HAP-1 (cell line): ENCODE results near the gene IL1RL2.

Experiments used
- DNase-seq, 2 experiments: peaks; one replicate each; pipeline ENCODE4 v3.0.0-alpha.2; 2016 to 2020; ENCODE audit warnings: low spot score in 2 of 2
- H3K27me3 ChIP-seq: fragments of 250-450 bp; sonication (Bioruptor Pico); 2 replicates; pipeline ENCODE4 v1.5.1; 2020; ENCODE audit warnings: low read depth, mild to moderate bottlenecking, moderate library complexity
- H3K36me3 ChIP-seq: fragments of 250-450 bp; sonication (Bioruptor Pico); replicated peaks from 2 replicates; pipeline ENCODE4 v1.5.1; 2020; ENCODE audit warnings: mild to moderate bottlenecking
- H3K4me1 ChIP-seq: fragments of 250-450 bp; sonication (Bioruptor Pico); 2 replicates; pipeline ENCODE4 v1.5.1; 2020; ENCODE audit warnings: mild to moderate bottlenecking
- H3K4me3 ChIP-seq: fragments of 250-450 bp; sonication (Bioruptor Pico); 2 replicates; pipeline ENCODE4 v1.5.1; 2020; ENCODE audit warnings: mild to moderate bottlenecking, moderate library complexity
- H3K9me3 ChIP-seq: fragments of 250-450 bp; sonication (Bioruptor Pico); 2 replicates; pipeline ENCODE4 v1.5.1; 2020; ENCODE audit warnings: mild to moderate bottlenecking, moderate library complexity
- in situ Hi-C: fragments of 300-500 bp; cut with MboI; formaldehyde crosslinking; loops from 3 replicates; pipeline ENCODE4 v1.14.3; 2020; ENCODE audit warnings: low sequenced_read_pairs, inconsistent platforms, mixed read lengths

IL1RL2 gene

GRCh38 chr2:102149243-102149642 is 37.6 kb upstream of the IL1RL2 start:
- Histone ChIP-seq H3K4me1 (no peaks in the 10 kb centered on the region), H3K4me3 (no peak overlapping the region), H3K27me3 (no peaks in the 10 kb centered on the region), H3K36me3 (no peaks in the 10 kb centered on the region), H3K9me3 (no peaks in the 10 kb centered on the region)
- in situ Hi-C loops, result no loop called here
- no peak for DNase-seq

DNA sequence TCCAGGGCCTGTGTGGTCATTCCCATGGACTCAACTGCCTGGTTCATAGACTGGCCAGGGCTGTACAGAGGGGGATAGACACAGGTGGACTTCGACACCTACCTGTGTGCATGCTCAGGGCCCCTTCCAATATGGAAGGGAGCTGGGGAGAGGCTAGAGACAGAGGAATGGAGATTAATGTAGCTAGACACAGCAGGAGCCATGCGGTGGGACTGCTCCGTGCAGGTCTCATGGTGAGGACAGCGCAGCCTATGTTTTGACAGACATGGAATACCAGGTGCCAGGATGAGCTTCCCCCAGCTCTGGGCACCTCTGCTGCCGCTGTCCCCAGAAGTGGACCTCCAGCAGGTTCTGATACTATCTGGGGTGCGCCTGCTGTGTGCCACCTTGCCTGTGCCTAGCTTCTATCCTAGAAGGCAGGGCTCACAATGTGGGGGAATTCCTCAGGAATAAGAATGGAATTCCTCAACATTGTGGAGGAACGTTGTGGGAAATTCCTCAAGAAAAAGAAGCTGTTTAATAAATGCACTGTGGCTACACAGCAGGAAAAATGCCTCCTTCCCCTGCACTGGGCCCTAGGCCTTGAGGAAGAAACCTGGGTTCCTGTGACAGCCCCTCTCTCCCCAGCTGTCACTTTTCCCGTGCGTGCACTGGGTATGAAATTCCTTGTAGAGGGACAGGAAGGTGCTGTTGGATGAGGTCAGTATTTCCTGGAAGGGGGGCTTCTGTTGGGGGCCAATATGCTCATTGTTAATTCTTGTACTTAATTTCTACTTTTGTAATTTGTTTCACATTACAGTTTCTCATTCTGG is 37.0 kb upstream of the IL1RL2 start:
- DNase-seq, result no peak
- Histone ChIP-seq H3K9me3 (no peaks in the 10 kb centered on the region), H3K36me3 (no peaks in the 10 kb centered on the region), H3K27me3 (no peaks in the 10 kb centered on the region), H3K4me3 (no peak overlapping the region), H3K4me1 (no peaks in the 10 kb centered on the region)
- in situ Hi-C loops, result no loop called here

GRCh38 chr2:102154364-102154763 is 32.5 kb upstream of the IL1RL2 start:
- Histone ChIP-seq H3K4me1 (no peaks in the 10 kb centered on the region), H3K27me3 (no peaks in the 10 kb centered on the region), H3K9me3 (no peaks in the 10 kb centered on the region), H3K36me3 (no peaks in the 10 kb centered on the region), H3K4me3 (no peak overlapping the region)
- in situ Hi-C loops, result no loop called here
- no peak for DNase-seq

DNA sequence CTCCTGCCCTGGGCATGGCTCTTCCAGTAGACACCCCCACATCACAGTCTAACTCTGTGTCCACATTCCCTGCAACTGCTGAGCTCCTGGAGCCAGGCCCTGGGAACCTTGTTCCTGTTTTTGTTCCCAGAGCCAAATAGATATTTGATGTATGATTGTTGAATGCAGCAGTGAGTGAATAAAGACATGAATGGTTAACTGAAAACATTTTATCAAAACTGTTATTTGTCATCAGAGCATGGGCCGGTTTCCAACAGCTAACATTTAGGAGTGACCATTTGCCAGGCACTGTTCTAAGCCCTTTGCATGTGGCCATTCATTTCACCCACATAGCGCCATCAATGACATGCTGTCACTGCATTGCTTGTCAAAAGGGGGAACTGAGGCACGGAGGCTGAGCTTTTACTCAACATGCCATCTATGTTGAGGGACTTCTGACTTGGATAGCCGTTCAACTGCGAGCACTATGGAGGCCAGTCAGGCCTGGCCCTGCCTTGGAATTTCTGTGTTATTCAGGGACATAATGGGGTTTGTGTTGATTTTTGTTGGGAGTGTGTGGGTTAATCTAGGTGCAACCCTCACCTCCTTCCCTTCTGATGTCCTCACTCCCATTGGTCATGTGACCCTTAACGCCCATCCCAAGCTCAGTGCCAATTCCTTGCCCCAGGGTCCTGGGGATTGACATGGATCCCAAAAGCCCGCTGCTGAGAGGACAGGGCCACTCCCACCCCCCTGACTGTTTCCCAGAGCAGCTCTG is 31.7 kb upstream of the IL1RL2 start:
- no peaks in the 10 kb centered on the region for H3K4me1 ChIP-seq

GRCh38 chr2:102155703-102156515 is 30.9 kb upstream of the IL1RL2 start:
- Histone ChIP-seq H3K9me3 (no peaks in the 10 kb centered on the region), H3K27me3 (no peaks in the 10 kb centered on the region), H3K4me1 (no peaks in the 10 kb centered on the region), H3K36me3 (no peaks in the 10 kb centered on the region), H3K4me3 (no peak overlapping the region)
- in situ Hi-C loops, result no loop called here
- no peak for DNase-seq

More for the DNA sequence above, 31.7 kb upstream of the IL1RL2 start:
- no peak overlapping the region for H3K4me3 ChIP-seq
- H3K36me3 ChIP-seq, result no peaks in the 10 kb centered on the region
- DNase-seq, result no peak
- in situ Hi-C loops, result no loop called here
- no peaks in the 10 kb centered on the region for H3K27me3 ChIP-seq
- H3K9me3 ChIP-seq, result no peaks in the 10 kb centered on the region

DNA sequence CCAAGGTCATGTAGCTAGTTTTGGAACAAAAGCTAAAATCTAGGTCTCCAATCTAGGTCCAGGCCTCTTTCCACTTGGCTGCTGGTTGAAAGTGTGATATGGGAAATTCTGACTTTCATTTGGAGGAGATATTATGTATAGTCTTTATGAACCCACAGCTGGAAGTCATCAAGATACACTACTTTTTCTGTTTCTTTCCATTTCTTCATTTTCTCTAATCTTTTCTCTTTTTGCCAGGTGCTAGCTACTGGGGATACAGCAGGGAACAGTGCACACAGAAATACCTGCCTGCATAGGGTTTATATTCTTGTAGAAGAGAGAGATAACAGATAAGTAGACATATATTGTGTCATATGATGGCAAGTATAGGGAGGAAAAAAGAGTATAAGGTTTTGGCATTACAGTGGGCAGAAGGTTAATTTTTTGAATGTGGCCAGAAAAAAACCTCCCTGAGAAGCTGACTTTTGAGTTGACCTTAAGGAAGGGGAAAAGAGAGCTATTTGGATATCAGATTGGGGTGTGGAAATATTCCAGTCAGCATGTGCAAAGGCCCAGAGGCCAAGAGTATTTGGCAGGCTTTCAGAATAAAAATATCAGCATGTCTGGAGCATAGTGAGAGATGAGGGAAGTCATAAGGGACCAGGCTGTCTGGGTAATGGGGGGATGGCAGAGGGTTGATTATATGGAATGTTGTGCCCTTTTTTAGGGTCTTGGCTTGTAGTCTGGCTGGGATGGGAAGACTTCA is 28.6 kb upstream of the IL1RL2 start:
- no peaks in the 10 kb centered on the region for H3K27me3 ChIP-seq
- in situ Hi-C loops, result no loop called here
- no peak overlapping the region for H3K4me3 ChIP-seq
- no peaks in the 10 kb centered on the region for H3K9me3 ChIP-seq
- no peaks in the 10 kb centered on the region for H3K4me1 ChIP-seq
- H3K36me3 ChIP-seq, result no peaks in the 10 kb centered on the region
- no peak for DNase-seq

DNA sequence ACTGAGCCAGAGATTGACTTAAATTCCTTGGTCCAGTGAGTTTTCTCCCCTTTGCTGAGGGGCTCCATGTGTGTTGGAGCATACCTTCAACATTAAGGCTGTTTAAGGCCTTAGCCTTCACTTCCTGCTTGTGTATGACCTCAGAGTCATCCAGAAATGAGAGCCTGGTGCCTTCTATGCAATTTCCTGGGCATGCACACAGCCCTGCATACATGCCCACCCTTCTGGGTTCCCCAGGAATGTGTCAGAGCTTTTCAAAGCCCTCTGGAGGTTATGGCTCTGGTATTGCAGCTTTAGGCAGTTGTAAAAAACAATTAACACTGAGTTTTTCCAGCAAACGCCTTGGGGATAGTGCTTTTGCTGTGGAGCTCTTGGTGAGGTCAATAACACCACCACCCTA is 27.5 kb upstream of the IL1RL2 start:
- in situ Hi-C loops, result no loop called here
- no peaks in the 10 kb centered on the region for H3K9me3 ChIP-seq
- H3K4me1 ChIP-seq, result no peaks in the 10 kb centered on the region
- no peaks in the 10 kb centered on the region for H3K36me3 ChIP-seq
- no peaks in the 10 kb centered on the region for H3K27me3 ChIP-seq
- H3K4me3 ChIP-seq, result no peak overlapping the region
- no peak for DNase-seq

GRCh38 chr2:102166189-102166845 is 20.5 kb upstream of the IL1RL2 start:
- Histone ChIP-seq H3K27me3 (no peaks in the 10 kb centered on the region), H3K4me1 (no peaks in the 10 kb centered on the region), H3K36me3 (no peaks in the 10 kb centered on the region), H3K9me3 (no peaks in the 10 kb centered on the region), H3K4me3 (no peak overlapping the region)
- DNase-seq, result no peak
- in situ Hi-C loops, result no loop called here

- no peak for DNase-seq
- Histone ChIP-seq H3K36me3 (no peaks in the 10 kb centered on the region), H3K27me3 (no peaks in the 10 kb centered on the region), H3K4me1 (no peaks in the 10 kb centered on the region), H3K4me3 (no peak overlapping the region), H3K9me3 (no peaks in the 10 kb centered on the region)
- in situ Hi-C loops, result no loop called here
Observed at GRCh38 chr2:102168026-102168771, 18.6 kb upstream of the IL1RL2 start.

- no peak for DNase-seq
- Histone ChIP-seq H3K27me3 (no peaks in the 10 kb centered on the region), H3K4me3 (no peak overlapping the region), H3K4me1 (no peaks in the 10 kb centered on the region), H3K36me3 (no peaks in the 10 kb centered on the region), H3K9me3 (no peaks in the 10 kb centered on the region)
- in situ Hi-C loops, result no loop called here
Observed at GRCh38 chr2:102171946-102172345, 14.9 kb upstream of the IL1RL2 start.

DNA sequence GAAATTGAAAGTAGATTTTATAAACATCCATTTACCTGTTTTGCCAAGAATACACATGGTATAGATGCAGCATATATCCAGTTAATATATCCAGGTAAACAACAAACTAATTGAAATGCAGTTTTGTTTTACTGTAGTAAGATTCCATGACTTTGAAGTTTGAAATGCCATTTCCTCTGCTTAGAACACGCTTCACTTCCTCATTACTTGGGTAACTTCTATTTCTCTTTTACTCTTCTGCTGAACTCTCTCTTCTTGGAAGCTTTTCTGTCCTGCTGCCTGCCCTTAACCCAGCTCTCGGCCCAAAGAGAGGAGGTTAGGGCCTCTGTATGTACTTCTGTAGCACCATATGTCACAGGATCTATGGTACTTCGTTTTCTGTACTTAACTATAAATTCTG is 14.1 kb upstream of the IL1RL2 start:
- H3K27me3 ChIP-seq, result no peaks in the 10 kb centered on the region
- H3K4me3 ChIP-seq, result no peak overlapping the region
- DNase-seq, result no peak
- no peaks in the 10 kb centered on the region for H3K36me3 ChIP-seq
- in situ Hi-C loops, result no loop called here
- no peaks in the 10 kb centered on the region for H3K9me3 ChIP-seq
- H3K4me1 ChIP-seq, result no peaks in the 10 kb centered on the region

DNA sequence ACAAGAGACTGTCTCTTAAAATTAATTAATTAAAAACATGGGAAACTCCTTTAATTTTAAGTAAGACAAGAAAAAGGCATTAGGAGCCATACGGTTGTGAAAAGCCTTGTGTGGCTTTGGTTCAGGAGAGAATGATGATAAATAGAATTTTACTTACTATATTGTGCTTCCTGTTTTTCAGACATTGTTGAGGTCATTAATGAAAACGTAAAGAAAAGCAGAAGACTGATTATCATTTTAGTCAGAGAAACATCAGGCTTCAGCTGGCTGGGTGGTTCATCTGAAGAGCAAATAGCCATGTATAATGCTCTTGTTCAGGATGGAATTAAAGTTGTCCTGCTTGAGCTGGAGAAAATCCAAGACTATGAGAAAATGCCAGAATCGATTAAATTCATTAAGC is 10.7 kb upstream of the IL1RL2 start:
- H3K36me3 ChIP-seq, result no peaks in the 10 kb centered on the region

More for the DNA sequence above, 10.7 kb upstream of the IL1RL2 start:
- no peak overlapping the region for H3K4me3 ChIP-seq
- DNase-seq, result no peak
- H3K27me3 ChIP-seq, result no peaks in the 10 kb centered on the region
- in situ Hi-C loops, result no loop called here
- no peaks in the 10 kb centered on the region for H3K9me3 ChIP-seq
- H3K4me1 ChIP-seq, result no peaks in the 10 kb centered on the region
